Adrenal gland (tissue), 12 donors: ENCODE data around the gene BABAM2. TPM values are rescaled to one million over a fixed set of nuclear protein-coding genes. Genes with fewer than 3 reads are reported as not detected.

ENCODE experiments used
- DNase-seq, 7 donors: peaks; one replicate each; pipeline ENCODE4 v3.0.0-alpha.2; 2019 to 2020
- H3K27ac ChIP-seq, 5 donors: fragments of 200-600 bp; sonication (generic) in 4 of 5; 1 replicate in 3 of 5; 2 replicates in 2 of 5; pipeline versions ENCODE4 v1.5.1 to v1.8.0; 2016 to 2020; ENCODE audit warnings: mild to moderate bottlenecking in 1 of 5
- H3K27me3 ChIP-seq: fragments of 200-600 bp; 2 replicates; pipeline ENCODE4 v1.8.0; 2021
- H3K36me3 ChIP-seq, 2 donors: fragments of 200-600 bp; replicated peaks in 1 of 2; 1 replicate in 1 of 2; 2 replicates in 1 of 2; pipeline versions ENCODE4 v1.5.1 to v1.8.0; 2018 to 2022
- H3K4me1 ChIP-seq, 2 donors: fragments of 200-600 bp; replicated peaks in 1 of 2; 1 replicate in 1 of 2; 2 replicates in 1 of 2; pipeline versions ENCODE4 v1.5.1 to v1.8.0; 2018 to 2021
- H3K4me3 ChIP-seq, 4 donors: fragments of 200-600 bp; sonication (generic) in 3 of 4; one replicate each; pipeline ENCODE4 v1.5.1; 2016 to 2018
- H3K9me3 ChIP-seq, 3 donors: fragments of 200-600 bp; sonication (generic) in 1 of 3; replicated peaks in 1 of 3; 1 replicate in 2 of 3; 2 replicates in 1 of 3; pipeline versions ENCODE4 v1.5.1 to v1.8.0; 2016 to 2021
- CTCF ChIP-seq, 6 experiments: fragments of 450-650 bp in 4 of 6; fragments of 200-600 bp in 2 of 6; sonication (generic) in 1 of 6; IDR thresholded peaks; 1 replicate in 5 of 6; 2 replicates in 1 of 6; pipeline versions ENCODE4 v1.5.1 to v1.8.0; 2016 to 2021; ENCODE audit warnings: antibody characterized with exemption in 6 of 6, mild to moderate bottlenecking in 2 of 6, moderate library complexity in 1 of 6
- POLR2A ChIP-seq, 2 donors: fragments of 450-650 bp; IDR thresholded peaks; one replicate each; pipeline ENCODE4 v1.6.1; 2017; ENCODE audit warnings: antibody characterized with exemption in 2 of 2, mild to moderate bottlenecking in 2 of 2, moderate library complexity in 1 of 2
- WGBS, 4 donors: extraction: QIAGEN DNeasy Blood & Tissue Kit in 2 of 4; methylation state at CpG; one replicate each; pipeline versions ENCODE4 v1.1.5 to v1.1.7; 2013 to 2017; 5-methylcytosine and 5-hydroxymethylcytosine counted together
- intact Hi-C, 2 donors: fragments of 100-400 bp; cut with DNase I; formaldehyde crosslinking; loops; one replicate each; pipeline versions ENCODE4 v1.14.1 to v1.15.0; 2022 to 2023
- polyA plus RNA-seq, 3 donors: library from polyadenylated mRNA; stranded (reverse); fragments of 200-250 nt in 2 of 3; fragments of 350-450 nt in 1 of 3; fragmentation: Illumina TruSeq in 1 of 3; extraction: RNeasy Lipid Tissue Mini Kit (QIAGEN cat#74804) in 1 of 3; gene quantifications; one replicate each; pipeline ENCODE4 v1.2.3, GENCODE V29; 2013 to 2014
- total RNA-seq, 9 donors: library from RNA; depleted of rRNA in 4 of 9; stranded (reverse); fragments of >200 nt in 4 of 9; fragments of 120-200 nt in 1 of 9; fragmentation: NEBNext Ultra II Directional in 1 of 9; extraction: Animal tissue kit (Norgen Biotek cat#: 25700) in 1 of 9; gene quantifications; one replicate each; pipeline versions ENCODE4 v1.1.0 to v1.2.4, GENCODE V29; 2013 to 2023
- donor health status: healthy with polysubstance abuse.
- donor health status: Bipolar disorder and iron deficiency.
- donor health status: DM: yes; HTN: yes; CAD: no.
- donor health status: DM: no; HTN: no; CAD: no.
- donor health status: DM: no; HTN: no; CAD: no.
- donor health status: DM: yes; HTN: yes; CAD: no.

Gene BABAM2
- total and polyA plus RNA-seq, 12 donors: 88.2 to 925 (median 357) TPM

- no peak overlapping the region for H3K4me3 ChIP-seq
- TF ChIP-seq POLR2A (IDR thresholded peaks at IDR 0.05) (no peak), CTCF (IDR thresholded peaks at IDR 0.05) (no peak)
- no peak for DNase-seq
- H3K36me3 ChIP-seq: no peaks in the 10 kb centered on the region
- no peaks in the 10 kb centered on the region for H3K27me3 ChIP-seq
- 78 to 97% (median 87%) methylated on average over 6 of the region's 6 CpGs for WGBS, 4 donors
- H3K27ac ChIP-seq: no peak overlapping the region
- intact Hi-C loops: no loop called here
- H3K4me1 ChIP-seq: no peaks in the 10 kb centered on the region
- H3K9me3 ChIP-seq: no peaks in the 10 kb centered on the region
Measured at GRCh38 chr2:28182348-28182747, 291.8 kb downstream of the BABAM2 start.

- intact Hi-C loops: no loop called here
Measured at GRCh38 chr2:28185153-28185552, 294.6 kb downstream of the BABAM2 start.

GRCh38 chr2:28185891-28186290 lies 295.4 kb downstream of the BABAM2 start:
- no peak for DNase-seq
- Histone ChIP-seq H3K9me3 (no peaks in the 10 kb centered on the region), H3K36me3 (no peaks in the 10 kb centered on the region), H3K4me1 (no peaks in the 10 kb centered on the region), H3K4me3 (no peak overlapping the region), H3K27me3 (no peaks in the 10 kb centered on the region), H3K27ac (no peak overlapping the region)
- intact Hi-C loops: no loop called here
- 88 to 98% (median 95%) methylated on average over 2 of the region's 2 CpGs for WGBS, 4 donors
- TF ChIP-seq POLR2A (IDR thresholded peaks at IDR 0.05): no peak
- TF ChIP-seq CTCF (IDR thresholded peaks at IDR 0.05): no peak

More at GRCh38 chr2:28185153-28185552, 294.6 kb downstream of the BABAM2 start:
- DNase-seq: no peak
- Histone ChIP-seq H3K36me3 (no peaks in the 10 kb centered on the region), H3K4me1 (no peaks in the 10 kb centered on the region), H3K27me3 (no peaks in the 10 kb centered on the region), H3K27ac (no peak overlapping the region), H3K9me3 (no peaks in the 10 kb centered on the region), H3K4me3 (no peak overlapping the region)
- TF ChIP-seq CTCF (IDR thresholded peaks at IDR 0.05) (no peak), POLR2A (IDR thresholded peaks at IDR 0.05) (no peak)
- WGBS, 4 donors: 43 to 78% (median 66%) methylated on average over 5 of the region's 5 CpGs

GRCh38 chr2:28187186-28187585 lies 296.7 kb downstream of the BABAM2 start:
- no peak overlapping the region for H3K27ac ChIP-seq
- no peaks in the 10 kb centered on the region for H3K4me1 ChIP-seq
- TF ChIP-seq CTCF (IDR thresholded peaks at IDR 0.05): no peak
- no peak for TF ChIP-seq POLR2A (IDR thresholded peaks at IDR 0.05)
- no peaks in the 10 kb centered on the region for H3K36me3 ChIP-seq
- intact Hi-C loops: no loop called here
- H3K27me3 ChIP-seq: no peaks in the 10 kb centered on the region
- H3K4me3 ChIP-seq: no peak overlapping the region
- H3K9me3 ChIP-seq: no peaks in the 10 kb centered on the region
- no peak for DNase-seq
